Cardiac septum (tissue), 1 donor: ENCODE measurements around the gene REN. TPM values are rescaled to one million over a fixed set of nuclear protein-coding genes. Genes with fewer than 3 reads are reported as not detected.

ENCODE experiments used
- DNase-seq: peaks from one replicate; pipeline ENCODE4 v3.0.0-alpha.2; 2020; ENCODE audit warnings: low spot score
- intact Hi-C: fragments of 100-400 bp; cut with DNase I; formaldehyde crosslinking; loops from one replicate; pipeline ENCODE4 v1.14.0; 2022
- total RNA-seq: library from RNA; stranded (reverse); fragmentation: NEBNext Ultra II Directional; extraction: Animal tissue kit (Norgen Biotek cat#: 25700); gene quantifications from one replicate; pipeline ENCODE4 v1.2.1, GENCODE V29; 2021
- donor health status: DM: no; HTN: no; CAD: no.

REN gene
- total RNA-seq, 1 donor from 2014 or later: not detected

DNA sequence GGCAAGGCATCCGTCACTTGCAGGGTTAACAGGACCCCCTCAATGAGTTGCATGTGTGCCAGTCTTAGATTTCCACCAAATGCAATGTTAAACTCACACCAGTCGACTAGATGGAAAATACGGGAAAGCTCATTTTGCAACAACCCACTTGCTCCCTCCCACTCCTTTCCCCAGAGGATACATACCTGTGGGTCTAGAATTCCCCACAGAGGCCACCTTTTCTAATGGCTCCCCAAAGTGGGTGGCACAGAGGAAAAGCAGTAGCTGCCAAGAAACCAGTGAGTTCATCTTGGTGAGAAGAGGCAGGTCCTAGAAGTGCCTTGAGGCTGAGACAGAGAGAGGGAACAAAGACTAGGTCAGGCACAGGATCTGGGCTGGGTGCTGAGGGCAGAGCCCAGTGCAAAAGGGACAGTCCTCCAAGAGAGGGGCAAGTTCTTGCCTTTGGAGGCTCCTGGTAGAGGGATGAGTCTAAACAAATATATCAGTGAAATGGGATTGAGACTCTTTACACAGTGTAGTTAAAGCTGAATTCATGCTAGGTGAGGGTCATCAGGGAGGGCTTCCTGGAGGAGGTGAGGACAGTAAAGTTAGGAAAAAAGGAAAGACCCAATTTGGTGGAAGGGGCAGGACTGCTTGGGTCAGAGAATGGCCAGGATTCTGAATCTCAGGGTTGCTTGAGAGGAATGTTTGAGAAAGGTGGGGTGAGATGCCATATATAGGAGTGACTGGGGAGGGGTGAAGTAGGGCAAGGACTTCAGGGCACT, 26.6 kb upstream of the REN start:
- intact Hi-C loops: no loop called here
- no peak for DNase-seq

DNA sequence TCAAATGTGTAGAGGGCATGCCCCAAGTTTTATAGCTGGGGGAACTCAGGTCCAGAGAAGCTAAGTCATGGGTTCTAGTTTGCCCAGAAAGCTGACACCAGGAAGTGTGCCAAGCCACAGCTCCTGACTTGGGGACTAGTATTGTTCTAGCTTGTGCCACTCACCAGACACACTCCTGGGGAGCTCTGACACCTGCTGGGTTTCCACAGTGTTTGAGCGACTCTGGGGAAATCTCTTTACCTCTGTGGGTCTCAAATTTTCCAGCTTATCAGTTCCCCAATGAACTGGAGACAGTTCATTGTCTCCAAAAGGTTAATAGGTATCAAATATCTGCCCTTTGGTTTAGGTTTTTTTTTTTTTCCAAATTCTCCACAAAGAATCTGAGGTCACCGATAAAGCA, 25.9 kb upstream of the REN start:
- intact Hi-C loops: no loop called here
- no peak for DNase-seq

DNA sequence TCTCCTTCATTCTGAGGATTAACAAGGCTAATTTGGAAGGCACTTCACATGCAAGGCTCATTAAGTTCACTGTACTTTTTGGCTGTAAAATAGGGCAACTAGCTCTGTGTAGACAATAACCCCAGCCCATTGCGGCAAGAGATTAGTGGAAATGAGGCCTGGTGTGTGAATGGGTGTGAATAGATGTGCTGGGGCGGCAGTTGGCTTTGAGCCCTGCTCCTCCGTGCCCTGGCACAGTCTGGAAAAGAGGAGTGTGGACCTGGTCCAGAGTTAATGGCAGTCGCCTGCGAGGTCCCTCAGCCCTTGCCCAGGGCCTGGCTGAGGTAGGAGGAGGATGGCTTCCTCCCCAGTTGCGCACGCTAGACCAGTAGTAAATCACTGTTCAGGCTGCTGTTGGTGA, 25.3 kb upstream of the REN start:
- no peak for DNase-seq
- intact Hi-C loops: no loop called here

DNA sequence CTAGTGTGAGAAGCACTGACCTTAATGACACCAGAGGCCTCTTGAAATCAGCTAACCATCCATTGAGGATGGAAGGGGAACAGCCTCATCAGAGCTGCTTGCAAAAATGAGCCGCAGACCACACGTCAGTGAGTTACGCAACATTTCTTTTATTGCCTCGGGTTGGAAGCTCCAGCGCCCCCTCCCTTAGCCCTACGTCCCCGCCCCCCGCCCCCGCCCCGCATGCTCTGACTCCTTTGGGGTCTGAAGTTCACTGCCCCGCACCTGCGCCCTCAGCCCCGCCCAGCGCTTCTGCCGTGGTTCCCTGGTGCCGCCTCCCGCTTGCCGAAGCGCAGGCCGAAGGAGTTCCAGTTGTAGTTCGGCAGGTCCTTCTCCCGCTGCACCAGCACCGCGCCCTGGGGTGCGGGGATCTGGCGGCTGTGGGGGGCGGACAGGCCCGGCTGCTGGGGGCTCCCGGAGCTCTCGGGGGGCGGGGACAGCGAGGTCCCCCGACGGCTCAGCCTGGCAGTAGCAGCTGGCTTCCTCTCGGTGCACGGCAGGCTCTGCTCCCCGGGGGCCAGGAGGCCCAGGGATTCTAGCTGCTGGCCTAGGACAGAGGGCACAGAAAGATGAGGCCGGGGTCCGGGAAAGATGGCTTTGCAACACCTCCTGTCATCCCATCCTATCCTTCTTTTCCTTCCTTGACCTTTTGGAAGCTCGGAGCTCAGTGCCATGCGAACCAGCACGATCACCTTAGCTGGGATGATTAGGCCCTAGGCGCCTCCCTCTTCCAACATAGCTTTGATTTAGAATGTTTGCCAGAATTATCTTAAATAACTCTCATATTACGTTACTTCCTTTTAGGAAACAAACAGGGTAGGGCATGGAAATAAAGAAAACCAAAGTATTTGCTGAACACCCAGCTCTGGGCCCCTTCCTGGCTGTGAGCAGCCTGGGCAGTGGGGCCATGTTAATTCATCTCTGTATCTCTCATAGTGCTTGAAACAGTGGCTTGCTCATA, 24.4 kb upstream of the REN start:
- DNase-seq: no peak
- intact Hi-C loops: no loop called here

DNA sequence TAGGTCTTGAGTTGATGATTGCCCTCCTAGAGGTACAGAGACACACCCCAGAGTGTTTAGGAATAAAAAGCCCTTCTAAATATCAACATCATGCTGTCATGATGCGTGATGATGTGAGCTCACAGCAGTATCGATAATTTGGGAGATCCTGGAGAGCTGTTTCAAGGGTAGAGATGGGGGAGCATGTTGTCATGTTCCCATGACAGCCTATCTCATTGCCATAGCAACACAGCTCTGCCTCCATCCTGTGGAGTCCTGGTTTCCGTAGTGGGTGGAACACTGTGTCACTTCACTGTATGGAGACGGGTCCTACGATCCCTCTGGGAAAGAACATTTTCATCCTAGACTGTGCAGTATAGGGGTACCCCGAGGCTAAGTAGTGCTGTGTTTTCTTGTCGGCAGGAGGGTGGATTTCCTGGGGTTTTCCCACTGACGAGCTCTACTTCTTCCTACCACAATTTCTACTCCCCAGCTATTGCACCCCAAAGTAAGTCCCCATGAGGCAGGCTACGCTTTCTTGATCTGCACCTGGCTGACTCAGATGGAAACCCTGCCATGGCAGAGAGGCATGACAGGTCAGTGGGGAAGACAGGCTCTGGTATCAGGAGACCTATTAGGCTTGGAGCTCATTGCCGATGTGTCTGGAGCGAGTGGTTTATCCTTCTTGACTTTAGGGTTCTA, 23.0 kb upstream of the REN start:
- DNase-seq: no peak
- intact Hi-C loops: no loop called here

DNA sequence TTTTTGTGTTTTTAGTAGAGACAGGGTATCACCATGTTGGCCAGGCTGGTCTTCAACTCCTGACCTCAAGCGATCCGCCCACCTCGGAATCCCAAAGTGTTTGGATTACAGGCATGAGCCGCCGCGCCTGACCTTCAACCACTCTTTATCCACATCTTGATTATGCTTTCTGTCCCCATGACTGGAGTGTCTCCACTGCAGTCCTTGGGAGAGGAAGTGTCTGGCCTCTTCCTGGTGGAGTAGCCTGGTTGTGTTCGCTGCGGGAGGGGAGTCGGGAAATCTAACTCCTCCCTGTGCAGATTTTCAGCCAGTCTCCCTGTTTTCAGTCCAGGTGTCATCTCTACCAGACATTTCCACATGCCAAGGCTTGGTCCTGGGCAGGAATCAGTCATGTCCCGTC, 20.5 kb upstream of the REN start:
- DNase-seq: no peak
- intact Hi-C loops: no loop called here

DNA sequence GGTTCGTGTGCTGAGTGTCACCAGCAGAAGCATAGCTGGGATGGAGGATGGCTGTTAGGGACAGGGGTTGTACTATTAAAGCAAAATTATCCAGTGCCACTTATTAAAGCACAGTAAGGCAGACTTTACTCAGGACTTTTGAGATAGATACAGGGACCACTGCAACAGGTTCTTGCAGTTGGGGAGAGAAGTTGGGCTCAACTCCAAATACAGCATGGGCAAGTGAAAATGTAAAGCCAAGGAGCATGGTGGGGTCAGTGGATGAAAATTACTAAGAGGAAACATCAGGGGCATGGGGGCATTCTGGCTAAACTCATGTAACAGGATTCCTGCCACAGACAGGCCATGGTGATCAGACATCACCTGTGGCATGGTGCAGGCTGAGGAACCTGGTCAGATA, 15.0 kb upstream of the REN start:
- intact Hi-C loops: no loop called here

DNA sequence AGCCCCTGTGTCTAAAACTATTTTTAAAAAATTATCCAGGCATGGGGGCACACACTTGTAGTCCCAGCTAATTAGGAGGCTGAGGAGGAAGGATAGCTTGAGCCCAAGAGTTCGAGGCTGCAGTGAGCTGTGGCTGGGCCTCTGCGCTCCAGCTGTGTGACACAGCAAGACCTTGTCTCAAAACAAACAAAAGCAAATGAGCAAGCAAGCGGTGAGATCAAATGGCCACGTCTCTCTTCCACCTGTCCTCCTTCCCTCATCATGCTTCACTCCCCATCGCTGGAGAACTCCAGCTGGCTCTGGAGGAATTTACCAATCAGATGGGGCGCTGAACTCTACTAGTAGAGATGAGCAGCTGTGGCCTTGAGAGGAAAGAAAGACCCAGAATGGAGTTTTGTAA, 14.0 kb upstream of the REN start:
- DNase-seq: no peak
- intact Hi-C loops: no loop called here

More for the DNA sequence above, 15.0 kb upstream of the REN start:
- DNase-seq: no peak

DNA sequence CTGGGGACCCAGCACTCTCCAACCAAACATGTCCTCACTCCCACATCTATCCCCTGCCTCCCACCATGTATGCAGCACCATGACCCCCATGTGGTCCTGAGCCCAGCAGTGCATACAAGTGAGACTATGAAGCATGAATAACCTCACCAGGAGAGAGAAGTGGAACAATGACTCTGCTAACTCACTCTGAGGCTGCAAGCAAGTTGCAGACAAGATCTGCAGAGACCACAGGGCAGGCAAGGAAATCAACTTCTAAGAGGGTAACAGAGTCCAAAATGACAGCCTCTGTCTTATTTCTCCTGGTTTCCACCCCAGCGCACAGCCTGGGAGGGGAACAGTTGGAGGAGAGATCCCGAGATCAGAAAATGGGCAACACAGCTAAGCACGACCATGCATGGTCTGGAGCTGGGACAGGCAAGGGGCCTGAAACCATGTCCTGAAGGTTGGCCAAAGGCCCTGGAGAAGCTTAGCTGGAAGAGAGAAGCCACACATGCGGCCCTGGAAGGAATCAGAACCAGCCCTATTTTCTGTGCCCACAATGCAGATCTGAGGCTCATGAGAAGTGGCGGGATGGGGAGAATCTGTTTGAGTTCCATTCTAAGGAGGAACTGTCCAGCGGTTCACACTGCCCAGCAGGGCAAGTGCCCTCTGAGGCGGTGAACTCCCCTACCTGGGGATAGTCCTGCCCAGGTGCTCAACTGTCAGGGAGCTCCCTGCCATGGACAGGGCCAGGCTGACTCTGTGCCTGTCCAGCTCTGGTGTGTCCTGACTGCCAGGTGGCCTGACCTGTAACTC, 12.5 kb upstream of the REN start:
- DNase-seq: no peak
- intact Hi-C loops: no loop called here

DNA sequence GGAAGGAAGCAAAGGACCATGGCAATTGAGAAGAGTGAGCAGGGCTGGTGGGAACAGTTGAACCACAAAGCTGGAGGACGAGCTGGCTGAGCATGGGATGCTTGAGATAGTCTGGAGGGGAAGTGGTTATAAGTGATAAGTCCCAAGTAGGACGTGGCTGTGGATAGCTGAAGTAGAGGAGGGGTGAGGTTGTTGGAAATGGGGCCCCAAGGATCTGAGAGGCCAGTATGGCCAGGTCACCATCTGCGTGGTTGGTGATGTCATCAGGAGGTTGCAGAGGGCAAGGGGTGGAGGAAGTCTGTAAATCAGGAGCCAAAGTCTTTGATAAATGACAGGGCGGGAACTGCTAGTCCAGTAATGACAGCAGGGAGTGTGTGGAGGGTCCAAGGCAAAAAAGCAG, 11.0 kb upstream of the REN start:
- no peak for DNase-seq
- intact Hi-C loops: no loop called here

DNA sequence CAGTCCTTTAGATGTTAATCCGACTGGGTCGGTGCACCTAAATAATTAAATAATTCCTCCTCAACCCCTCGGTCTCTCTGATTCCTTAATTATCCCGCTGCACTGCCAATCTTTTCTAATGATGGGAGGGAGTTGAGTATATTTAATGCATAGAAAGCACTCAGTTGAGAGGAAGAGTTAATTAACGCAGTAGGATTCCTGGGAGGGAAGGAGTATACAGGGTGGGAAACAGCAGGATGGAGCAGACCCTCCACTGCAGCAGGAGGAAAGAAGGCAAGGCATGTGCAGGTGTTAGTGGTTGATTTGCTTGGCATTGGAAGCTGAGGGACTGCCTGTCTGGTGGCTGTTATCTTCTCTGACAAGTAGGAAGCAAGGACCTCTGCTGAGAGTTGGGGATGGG, 9.9 kb upstream of the REN start:
- no peak for DNase-seq
- intact Hi-C loops: no loop called here

DNA sequence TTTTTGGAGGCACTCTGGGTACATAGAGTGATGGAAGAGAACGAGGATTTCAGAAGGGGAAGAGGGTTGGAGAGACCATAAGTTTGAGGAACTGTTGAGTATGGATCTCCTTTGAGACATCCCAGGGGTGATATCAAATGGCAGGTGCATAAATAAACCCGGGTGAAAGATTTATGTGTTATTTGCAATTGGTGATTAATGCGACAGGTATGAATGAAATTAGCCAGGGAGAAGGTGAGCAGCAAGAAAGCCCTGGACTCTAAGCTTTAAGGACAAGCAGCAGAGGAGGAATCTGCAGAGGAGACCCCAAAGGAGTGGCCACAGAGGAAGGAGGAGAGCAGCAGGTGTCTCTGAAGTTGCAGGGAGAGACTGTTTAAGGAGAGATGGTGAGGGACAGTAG, 8.8 kb upstream of the REN start:
- no peak for DNase-seq
- intact Hi-C loops: no loop called here

DNA sequence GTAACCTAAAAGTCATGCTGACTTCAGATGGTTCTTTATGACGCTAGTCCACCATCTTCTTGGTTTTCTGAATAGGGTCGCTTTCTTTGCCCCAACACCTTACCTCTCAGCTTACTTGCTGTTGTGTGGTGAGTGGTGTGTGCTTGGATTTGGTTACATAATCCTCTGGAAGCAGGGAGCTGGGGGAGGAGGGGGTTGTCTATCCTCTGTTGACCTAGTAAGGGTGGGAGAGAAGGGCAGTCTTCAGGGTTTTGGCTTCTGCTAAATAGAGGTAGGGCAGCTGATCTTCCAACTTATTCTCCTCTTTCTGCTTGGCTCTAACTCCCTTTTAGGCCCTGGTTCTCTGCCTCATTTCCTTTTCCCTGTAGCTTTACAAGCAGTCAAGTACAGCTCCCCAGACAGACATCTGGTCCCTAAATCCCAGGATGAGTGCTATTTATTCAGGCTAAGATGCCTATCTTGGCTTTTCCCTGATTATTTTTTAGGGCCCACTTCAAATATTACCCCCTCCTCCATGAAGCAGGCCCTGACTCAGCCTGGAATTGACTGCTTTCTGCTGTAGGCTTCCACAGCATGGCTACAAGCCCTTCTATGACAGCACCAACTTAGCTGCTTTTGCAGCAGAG, 6.4 kb upstream of the REN start:
- DNase-seq: no peak
- intact Hi-C loops: no loop called here

DNA sequence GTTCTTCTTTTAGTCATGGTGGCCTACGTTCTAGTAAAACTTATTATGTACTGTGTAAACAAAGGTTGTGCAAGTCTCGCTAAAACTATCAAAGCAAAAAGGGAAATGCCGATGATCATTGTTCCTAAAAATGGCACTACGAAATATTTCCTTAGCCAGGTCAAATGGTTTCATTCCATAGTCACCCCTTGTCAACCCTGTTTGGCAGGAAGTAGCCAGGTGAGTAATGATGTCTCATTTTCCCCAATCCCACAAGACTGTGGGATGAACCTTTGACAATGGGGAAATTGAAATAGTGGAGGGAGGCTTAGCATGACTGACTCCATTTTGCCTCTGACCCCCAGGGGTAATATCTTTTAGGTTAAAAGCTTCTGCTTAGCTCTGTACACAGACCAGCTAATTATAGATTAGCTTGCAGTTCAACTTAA, 5.6 kb upstream of the REN start:
- intact Hi-C loops: no loop called here
- no peak for DNase-seq

DNA sequence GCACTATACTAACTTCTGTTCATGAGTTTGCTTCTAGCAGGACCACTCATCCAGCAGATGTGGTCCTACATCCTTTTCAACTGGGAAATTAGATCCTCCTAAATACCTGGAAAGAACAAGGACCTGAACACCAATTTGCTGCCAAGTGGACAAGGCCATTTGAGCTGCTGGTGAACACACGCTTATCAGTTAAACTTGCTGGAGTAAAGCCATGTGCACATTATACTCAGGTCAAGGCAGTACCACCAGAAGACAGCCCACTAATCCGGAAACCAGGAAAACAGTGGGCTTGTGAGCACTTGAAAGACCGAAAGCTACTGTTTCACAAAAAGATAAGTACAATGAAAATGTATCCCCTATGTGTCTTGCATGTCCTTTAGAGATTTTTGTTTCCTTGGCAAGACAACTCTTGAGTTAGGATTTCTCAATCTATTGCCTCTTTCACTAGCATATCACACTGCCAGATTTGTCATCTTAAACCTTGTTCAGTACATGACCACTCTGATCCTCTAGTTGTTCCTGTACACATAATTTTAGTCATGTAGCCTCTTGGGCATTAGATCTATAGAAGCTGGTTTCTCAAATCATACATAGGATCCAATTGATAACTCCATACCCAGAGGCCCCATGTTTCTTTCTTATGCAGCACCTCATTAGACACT, 4.5 kb upstream of the REN start:
- DNase-seq: no peak
- intact Hi-C loops: no loop called here

DNA sequence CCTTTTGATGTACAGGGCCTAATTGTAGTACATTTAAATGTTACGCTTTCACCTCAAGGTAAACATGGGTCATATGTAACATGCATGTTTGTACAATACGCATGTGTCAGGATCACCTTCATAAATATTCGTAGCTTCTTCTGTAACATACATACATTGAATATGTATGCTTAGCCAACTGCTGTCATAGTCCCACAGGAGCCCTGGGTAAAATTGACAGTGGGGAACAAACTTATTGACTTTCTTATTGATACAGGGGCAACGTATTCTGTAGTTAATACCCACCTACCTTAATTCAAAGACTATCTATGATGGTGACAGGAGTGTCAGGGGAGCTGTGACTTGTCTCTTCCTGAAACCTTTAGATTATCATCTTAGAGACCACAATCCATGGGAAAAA, 3.7 kb upstream of the REN start:
- DNase-seq: no peak

DNA sequence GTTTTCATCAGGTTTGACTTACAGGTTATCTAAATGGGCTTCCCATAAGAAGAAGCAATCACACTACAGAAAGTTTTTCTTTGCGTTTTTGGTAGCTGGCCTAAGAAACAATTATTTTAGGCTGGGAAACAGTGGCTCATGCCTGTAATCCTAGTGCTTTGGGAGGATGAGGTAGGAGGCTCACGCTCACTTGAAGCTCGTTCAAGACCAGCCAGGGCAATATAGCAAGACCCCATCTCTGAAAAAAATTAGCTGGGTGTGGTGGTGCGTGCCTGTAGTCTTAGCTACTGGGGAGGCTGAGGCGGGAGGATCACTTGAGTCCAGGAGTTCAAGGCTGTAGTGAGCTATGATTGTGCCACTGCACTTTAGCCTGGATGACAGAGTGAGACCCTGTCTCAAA, 1.6 kb upstream of the REN start:
- DNase-seq: no peak
- intact Hi-C loops: no loop called here

More for the DNA sequence above, 3.7 kb upstream of the REN start:
- intact Hi-C loops: no loop called here

DNA sequence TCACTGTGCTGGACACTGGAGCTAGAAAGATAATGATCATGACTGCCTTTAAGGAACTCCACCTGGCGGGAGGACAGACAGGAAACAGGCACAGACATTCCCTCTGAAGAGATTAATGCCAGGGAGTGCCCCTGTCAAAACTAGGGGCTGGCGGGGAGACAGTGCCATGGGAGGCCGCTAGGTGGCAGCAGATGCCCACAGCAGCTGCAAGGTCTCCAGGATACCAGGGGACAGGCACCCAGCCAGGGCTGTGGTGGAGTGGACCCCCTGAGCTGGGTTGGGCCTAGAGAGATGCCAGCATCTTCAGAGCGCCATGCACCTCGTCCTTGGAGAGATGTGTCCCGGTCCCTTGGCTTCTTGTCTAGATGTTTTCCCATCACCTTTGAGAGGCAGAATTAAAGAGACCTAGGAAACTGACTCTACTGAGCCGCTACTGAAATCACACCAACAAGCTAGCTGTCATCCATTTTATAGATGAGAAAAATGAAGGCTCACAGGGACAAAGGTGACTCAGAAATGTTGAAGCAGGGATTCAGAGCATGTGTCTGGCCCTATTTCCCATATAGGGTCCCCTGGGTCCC, 3.6 kb downstream of the REN start:
- peak; percentile 85 for DNase-seq

More for the DNA sequence above, 3.6 kb downstream of the REN start:
- intact Hi-C loops: loop anchor here (1.0 to 2.0 kb wide), 3 partner anchors 44 to 238 kb away; no protein-coding TSS in a partner anchor
